ENCODE data around the gene RAD51.
A peak's percentile ranks its signal among the peaks of the same experiment; 100 is the strongest.

Gene RAD51

GRCh38 chr15:40763801-40764628 is 69.0 kb downstream of the RAD51 start, which contains the start of gene GCHFR:
GCHFR (plus strand) TSS chr15:40764068; CDS start chr15:40764181, 113 bp downstream.
- Histone ChIP-seq H3K4me2 (ENCODE audit: low read length) (peak within 1 kb of the TSS; percentile 77), H3K4me1 (ENCODE audit: insufficient read depth, low read length, severe bottlenecking) (peaks cover 58% of the 10 kb centered on the region), H3F3A (ENCODE audit: insufficient read depth, low read length) (0 out of 2 replicates have a peak, but pooled peaks cover 3% of the 10 kb centered on the region), H3K27me3 (ENCODE audit: insufficient read depth, low read length) (no peaks in the 10 kb centered on the region), H4K20me1 (ENCODE audit: insufficient read depth, low read length) (no peaks in the 10 kb centered on the region), H3K9me2 (ENCODE audit: low read depth, low read length) (no peaks in the 10 kb centered on the region), H3K79me2 (ENCODE audit: insufficient read depth, low read length) (no peaks in the 10 kb centered on the region), H3K9ac (ENCODE audit: low read length) (peak within 1 kb of the TSS; percentile 94), H2AFZ (ENCODE audit: low read length) (no peak within 1 kb of the TSS), H3K4me3 (ENCODE audit: low read depth, low read length, poor library complexity, severe bottlenecking) (peak within 1 kb of the TSS; percentile 76), H3K36me3 (ENCODE audit: insufficient read depth, low read length) (peaks cover 9% of the 10 kb centered on the region; the same call in 1 of the 2 replicates), H3K9me3 (ENCODE audit: low read length) (no peaks in the 10 kb centered on the region), H3K27ac (ENCODE audit: low read depth, low read length, poor library complexity, severe bottlenecking) (peak within 1 kb of the TSS; percentile 93)
- TF ChIP-seq EZH2 (IDR thresholded peaks at IDR 0.05; ENCODE audit: borderline replicate concordance, low read length) (no peak), CTCF (IDR thresholded peaks at IDR 0.05; ENCODE audit: low read length) (no peak; the same call in 1 of the 2 replicates)

GRCh38 chr15:40764629-40765103 is 69.7 kb downstream of the RAD51 start:
- no peaks in the 10 kb centered on the region for H3K79me2 ChIP-seq (ENCODE audit: insufficient read depth, low read length)
- H3K9ac ChIP-seq (ENCODE audit: low read length) = peak overlapping the region; percentile 94
- TF ChIP-seq CTCF (IDR thresholded peaks at IDR 0.05; ENCODE audit: low read length) = no peak
- no peak for TF ChIP-seq EZH2 (IDR thresholded peaks at IDR 0.05; ENCODE audit: borderline replicate concordance, low read length)
- no peak overlapping the region for H2AFZ ChIP-seq (ENCODE audit: low read length)
- H3K4me2 ChIP-seq (ENCODE audit: low read length) = peak overlapping the region; percentile 77
- peak overlapping the region; percentile 93 for H3K27ac ChIP-seq (ENCODE audit: low read depth, low read length, poor library complexity, severe bottlenecking)
- peak overlapping the region; percentile 76 for H3K4me3 ChIP-seq (ENCODE audit: low read depth, low read length, poor library complexity, severe bottlenecking)
- peaks cover 9% of the 10 kb centered on the region; the same call in 1 of the 2 replicates for H3K36me3 ChIP-seq (ENCODE audit: insufficient read depth, low read length)
- no peaks in the 10 kb centered on the region for H3K9me2 ChIP-seq (ENCODE audit: low read depth, low read length)
- H4K20me1 ChIP-seq (ENCODE audit: insufficient read depth, low read length) = no peaks in the 10 kb centered on the region
- peaks cover 63% of the 10 kb centered on the region for H3K4me1 ChIP-seq (ENCODE audit: insufficient read depth, low read length, severe bottlenecking)
- H3K27me3 ChIP-seq (ENCODE audit: insufficient read depth, low read length) = no peaks in the 10 kb centered on the region
- 0 out of 2 replicates have a peak, but pooled peaks cover 3% of the 10 kb centered on the region for H3F3A ChIP-seq (ENCODE audit: insufficient read depth, low read length)
- H3K9me3 ChIP-seq (ENCODE audit: low read length) = no peaks in the 10 kb centered on the region

- H3F3A ChIP-seq (ENCODE audit: insufficient read depth, low read length) = no peaks in the 10 kb centered on the region
- peaks cover 60% of the 10 kb centered on the region for H3K4me1 ChIP-seq (ENCODE audit: insufficient read depth, low read length, severe bottlenecking)
- no peak overlapping the region for H2AFZ ChIP-seq (ENCODE audit: low read length)
- H3K4me3 ChIP-seq (ENCODE audit: low read depth, low read length, poor library complexity, severe bottlenecking) = no peak overlapping the region
- no peaks in the 10 kb centered on the region for H3K9me3 ChIP-seq (ENCODE audit: low read length)
- peak overlapping the region; percentile 77; the same call in 1 of the 2 replicates for H3K4me2 ChIP-seq (ENCODE audit: low read length)
- TF ChIP-seq CTCF (IDR thresholded peaks at IDR 0.05; ENCODE audit: low read length) (no peak), EZH2 (IDR thresholded peaks at IDR 0.05; ENCODE audit: borderline replicate concordance, low read length) (no peak)
- H3K36me3 ChIP-seq (ENCODE audit: insufficient read depth, low read length) = peaks cover 9% of the 10 kb centered on the region; the same call in 1 of the 2 replicates
- no peaks in the 10 kb centered on the region for H3K9me2 ChIP-seq (ENCODE audit: low read depth, low read length)
- H3K9ac ChIP-seq (ENCODE audit: low read length) = no peak overlapping the region
- no peaks in the 10 kb centered on the region for H4K20me1 ChIP-seq (ENCODE audit: insufficient read depth, low read length)
- H3K27me3 ChIP-seq (ENCODE audit: insufficient read depth, low read length) = no peaks in the 10 kb centered on the region
- H3K79me2 ChIP-seq (ENCODE audit: insufficient read depth, low read length) = no peaks in the 10 kb centered on the region
- peak overlapping the region; percentile 93 for H3K27ac ChIP-seq (ENCODE audit: low read depth, low read length, poor library complexity, severe bottlenecking)
Measured at GRCh38 chr15:40766194-40766815, 71.3 kb downstream of the RAD51 start.
